ENCODE measurements around the gene DUSP16.

Gene DUSP16

GRCh38 chr12:12460935-12461922 is 101.4 kb downstream of the DUSP16 start:
- H3K36me3 ChIP-seq (ENCODE audit: insufficient read depth, low read length) = peaks cover 8% of the 10 kb centered on the region; the same call in 1 of the 2 replicates
- H2AFZ ChIP-seq (ENCODE audit: low read depth, low read length) = no peak overlapping the region
- no peak overlapping the region for H3K9ac ChIP-seq (ENCODE audit: low read depth, low read length)
- no peaks in the 10 kb centered on the region for H4K20me1 ChIP-seq (ENCODE audit: insufficient read depth, low read length)
- no peaks in the 10 kb centered on the region for H3K27me3 ChIP-seq (ENCODE audit: insufficient read depth, low read length, poor library complexity)
- TF ChIP-seq, protein P1, sequence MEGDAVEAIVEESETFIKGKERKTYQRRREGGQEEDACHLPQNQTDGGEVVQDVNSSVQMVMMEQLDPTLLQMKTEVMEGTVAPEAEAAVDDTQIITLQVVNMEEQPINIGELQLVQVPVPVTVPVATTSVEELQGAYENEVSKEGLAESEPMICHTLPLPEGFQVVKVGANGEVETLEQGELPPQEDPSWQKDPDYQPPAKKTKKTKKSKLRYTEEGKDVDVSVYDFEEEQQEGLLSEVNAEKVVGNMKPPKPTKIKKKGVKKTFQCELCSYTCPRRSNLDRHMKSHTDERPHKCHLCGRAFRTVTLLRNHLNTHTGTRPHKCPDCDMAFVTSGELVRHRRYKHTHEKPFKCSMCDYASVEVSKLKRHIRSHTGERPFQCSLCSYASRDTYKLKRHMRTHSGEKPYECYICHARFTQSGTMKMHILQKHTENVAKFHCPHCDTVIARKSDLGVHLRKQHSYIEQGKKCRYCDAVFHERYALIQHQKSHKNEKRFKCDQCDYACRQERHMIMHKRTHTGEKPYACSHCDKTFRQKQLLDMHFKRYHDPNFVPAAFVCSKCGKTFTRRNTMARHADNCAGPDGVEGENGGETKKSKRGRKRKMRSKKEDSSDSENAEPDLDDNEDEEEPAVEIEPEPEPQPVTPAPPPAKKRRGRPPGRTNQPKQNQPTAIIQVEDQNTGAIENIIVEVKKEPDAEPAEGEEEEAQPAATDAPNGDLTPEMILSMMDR (IDR thresholded peaks at IDR 0.05; ENCODE audit: borderline replicate concordance, extremely low read depth, low read length, poor library complexity, severe bottlenecking) = no peak
- TF ChIP-seq EZH2 (IDR thresholded peaks at IDR 0.05; ENCODE audit: borderline replicate concordance, low read depth, low read length, severe bottlenecking) = no peak
- no peak for ATAC-seq (ENCODE audit: insufficient read depth, low read depth)
- DNase-seq = no peak
- no peak overlapping the region for H3K4me2 ChIP-seq (ENCODE audit: insufficient read depth, low read length)
- no peaks in the 10 kb centered on the region for H3K9me3 ChIP-seq (ENCODE audit: insufficient read depth, low read length, severe bottlenecking)
- H3K4me1 ChIP-seq (ENCODE audit: insufficient read depth, low read length) = no peaks in the 10 kb centered on the region
- H3K79me2 ChIP-seq (ENCODE audit: insufficient read depth, low read length) = no peaks in the 10 kb centered on the region
- H3K4me3 ChIP-seq (ENCODE audit: low read depth in 1 of 2, low read length in 2 of 2) = no peak overlapping the region
- no peak overlapping the region for H3K27ac ChIP-seq (ENCODE audit: low read length)

- Histone ChIP-seq H3K27ac (ENCODE audit: low read length) (no peak overlapping the region), H4K20me1 (ENCODE audit: insufficient read depth, low read length) (0 out of 2 replicates have a peak, but pooled peaks cover 2% of the 10 kb centered on the region), H3K4me3 (ENCODE audit: low read depth in 1 of 2, low read length in 2 of 2) (no peak overlapping the region), H3K9ac (ENCODE audit: low read depth, low read length) (no peak overlapping the region), H3K9me3 (ENCODE audit: insufficient read depth, low read length, severe bottlenecking) (no peaks in the 10 kb centered on the region), H3K27me3 (ENCODE audit: insufficient read depth, low read length, poor library complexity) (no peaks in the 10 kb centered on the region), H3K36me3 (ENCODE audit: insufficient read depth, low read length) (no peaks in the 10 kb centered on the region), H3K4me2 (ENCODE audit: insufficient read depth, low read length) (no peak overlapping the region), H3K79me2 (ENCODE audit: insufficient read depth, low read length) (no peaks in the 10 kb centered on the region), H3K4me1 (ENCODE audit: insufficient read depth, low read length) (no peaks in the 10 kb centered on the region), H2AFZ (ENCODE audit: low read depth, low read length) (no peak overlapping the region)
- no peak for DNase-seq
- ATAC-seq (ENCODE audit: insufficient read depth, low read depth) = no peak
- TF ChIP-seq, protein P1 (IDR thresholded peaks at IDR 0.05; ENCODE audit: borderline replicate concordance, extremely low read depth, low read length, poor library complexity, severe bottlenecking) = no peak
- no peak for TF ChIP-seq EZH2 (IDR thresholded peaks at IDR 0.05; ENCODE audit: borderline replicate concordance, low read depth, low read length, severe bottlenecking)
Observed at GRCh38 chr12:12456637-12457036, 106.0 kb downstream of the DUSP16 start.

- Histone ChIP-seq H3K79me2 (ENCODE audit: insufficient read depth, low read length) (no peaks in the 10 kb centered on the region), H3K27me3 (ENCODE audit: insufficient read depth, low read length, poor library complexity) (no peaks in the 10 kb centered on the region), H3K9me3 (ENCODE audit: insufficient read depth, low read length, severe bottlenecking) (no peaks in the 10 kb centered on the region), H3K27ac (ENCODE audit: low read length) (no peak overlapping the region), H3K4me2 (ENCODE audit: insufficient read depth, low read length) (no peak overlapping the region), H3K9ac (ENCODE audit: low read depth, low read length) (no peak overlapping the region), H3K4me3 (ENCODE audit: low read depth in 1 of 2, low read length in 2 of 2) (no peak overlapping the region), H2AFZ (ENCODE audit: low read depth, low read length) (no peak overlapping the region), H3K36me3 (ENCODE audit: insufficient read depth, low read length) (no peaks in the 10 kb centered on the region), H3K4me1 (ENCODE audit: insufficient read depth, low read length) (no peaks in the 10 kb centered on the region), H4K20me1 (ENCODE audit: insufficient read depth, low read length) (peaks cover 5% of the 10 kb centered on the region; the same call in 1 of the 2 replicates)
- DNase-seq = no peak
- TF ChIP-seq EZH2 (IDR thresholded peaks at IDR 0.05; ENCODE audit: borderline replicate concordance, low read depth, low read length, severe bottlenecking) = no peak
- ATAC-seq (ENCODE audit: insufficient read depth, low read depth) = no peak
Observed at GRCh38 chr12:12454315-12454714, 108.3 kb downstream of the DUSP16 start.

- Histone ChIP-seq H3K79me2 (ENCODE audit: insufficient read depth, low read length) (no peaks in the 10 kb centered on the region), H3K4me3 (ENCODE audit: low read depth in 1 of 2, low read length in 2 of 2) (no peak overlapping the region), H3K9ac (ENCODE audit: low read depth, low read length) (no peak overlapping the region), H2AFZ (ENCODE audit: low read depth, low read length) (no peak overlapping the region), H4K20me1 (ENCODE audit: insufficient read depth, low read length) (peaks cover 5% of the 10 kb centered on the region; the same call in 1 of the 2 replicates), H3K27ac (ENCODE audit: low read length) (no peak overlapping the region), H3K4me1 (ENCODE audit: insufficient read depth, low read length) (no peaks in the 10 kb centered on the region), H3K36me3 (ENCODE audit: insufficient read depth, low read length) (no peaks in the 10 kb centered on the region), H3K4me2 (ENCODE audit: insufficient read depth, low read length) (no peak overlapping the region), H3K9me3 (ENCODE audit: insufficient read depth, low read length, severe bottlenecking) (no peaks in the 10 kb centered on the region), H3K27me3 (ENCODE audit: insufficient read depth, low read length, poor library complexity) (no peaks in the 10 kb centered on the region)
- DNase-seq (no peak), ATAC-seq (ENCODE audit: insufficient read depth, low read depth) (no peak)
- TF ChIP-seq, protein P1 (IDR thresholded peaks at IDR 0.05; ENCODE audit: borderline replicate concordance, extremely low read depth, low read length, poor library complexity, severe bottlenecking) = no peak
- TF ChIP-seq EZH2 (IDR thresholded peaks at IDR 0.05; ENCODE audit: borderline replicate concordance, low read depth, low read length, severe bottlenecking) = no peak
Observed at GRCh38 chr12:12453635-12454034, 109.0 kb downstream of the DUSP16 start.
